ENCODE measurements around the gene CHST15.
"Not testable (repeated sequence)": the region's sequence is repeated elsewhere in the genome, so short reads cannot be mapped to it uniquely, and the experiment has no call there.

The CHST15 gene

DNA sequence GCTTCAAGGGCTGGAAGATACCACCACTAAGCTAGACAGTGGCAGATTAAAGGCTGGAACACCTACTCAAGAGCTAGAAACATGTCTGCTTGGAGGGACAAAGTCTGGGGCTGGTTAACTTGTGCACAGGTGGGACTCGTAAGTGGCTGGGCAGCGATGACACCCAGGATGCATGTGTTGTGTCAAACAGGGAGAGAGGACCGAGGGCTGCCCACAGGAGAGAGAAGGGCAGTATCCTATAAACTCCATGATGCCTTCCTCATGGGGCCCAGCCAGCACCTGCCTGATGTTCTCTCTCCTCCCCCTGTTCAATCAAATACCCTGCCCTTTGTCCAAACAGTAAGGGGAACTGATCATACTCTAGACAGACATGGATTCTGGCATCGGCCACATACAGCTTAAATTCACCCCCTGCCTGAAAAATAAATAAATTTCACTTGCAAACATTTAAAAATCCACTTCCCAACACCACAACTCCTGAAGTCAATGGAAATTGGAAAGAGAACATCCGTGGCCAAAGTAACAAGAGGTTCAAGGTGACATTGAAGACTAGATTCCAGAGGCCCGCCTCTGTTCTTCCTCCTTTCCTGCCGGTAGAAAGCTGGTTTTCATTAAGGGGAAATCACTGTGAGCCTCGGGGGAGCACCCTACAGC is 50.6 kb downstream of the CHST15 start:
- no peak for DNase-seq

DNA sequence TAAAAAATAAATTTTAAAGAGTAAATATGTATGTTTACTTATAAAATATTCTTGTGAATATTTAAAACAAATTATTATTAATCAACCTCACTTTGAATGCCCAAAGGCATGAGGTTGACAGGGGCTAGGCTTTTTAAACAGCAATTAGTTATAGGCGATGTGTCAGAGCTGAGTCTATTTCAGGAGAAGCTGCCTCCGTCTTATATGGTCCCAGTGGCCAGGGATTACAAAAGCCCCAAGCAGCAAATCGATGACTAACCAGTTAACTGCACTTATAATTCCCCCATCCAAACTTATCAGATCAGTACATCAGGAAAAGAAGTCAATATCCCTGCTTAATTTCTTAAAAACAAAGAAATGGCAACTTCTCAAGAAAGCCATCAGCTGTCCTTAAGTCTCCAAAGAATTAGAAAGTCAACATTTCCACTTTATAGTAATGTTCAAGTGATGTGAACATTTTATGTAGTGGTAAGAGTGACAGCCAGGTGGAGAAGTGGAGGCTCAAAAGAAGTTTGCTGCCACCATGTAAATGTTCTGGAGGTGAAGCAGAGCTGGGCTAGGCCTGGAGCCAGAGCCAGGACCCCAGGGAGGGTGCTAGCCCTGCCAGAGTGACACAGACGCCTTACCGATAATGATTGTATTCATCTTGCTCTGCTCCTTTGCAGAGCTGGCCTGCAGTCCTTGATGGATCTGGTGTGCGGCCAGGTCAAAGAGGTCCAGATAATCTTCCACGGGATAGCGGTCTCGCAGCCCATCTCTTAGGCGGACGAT is 51.5 kb downstream of the CHST15 start:
- no peak for DNase-seq

DNA sequence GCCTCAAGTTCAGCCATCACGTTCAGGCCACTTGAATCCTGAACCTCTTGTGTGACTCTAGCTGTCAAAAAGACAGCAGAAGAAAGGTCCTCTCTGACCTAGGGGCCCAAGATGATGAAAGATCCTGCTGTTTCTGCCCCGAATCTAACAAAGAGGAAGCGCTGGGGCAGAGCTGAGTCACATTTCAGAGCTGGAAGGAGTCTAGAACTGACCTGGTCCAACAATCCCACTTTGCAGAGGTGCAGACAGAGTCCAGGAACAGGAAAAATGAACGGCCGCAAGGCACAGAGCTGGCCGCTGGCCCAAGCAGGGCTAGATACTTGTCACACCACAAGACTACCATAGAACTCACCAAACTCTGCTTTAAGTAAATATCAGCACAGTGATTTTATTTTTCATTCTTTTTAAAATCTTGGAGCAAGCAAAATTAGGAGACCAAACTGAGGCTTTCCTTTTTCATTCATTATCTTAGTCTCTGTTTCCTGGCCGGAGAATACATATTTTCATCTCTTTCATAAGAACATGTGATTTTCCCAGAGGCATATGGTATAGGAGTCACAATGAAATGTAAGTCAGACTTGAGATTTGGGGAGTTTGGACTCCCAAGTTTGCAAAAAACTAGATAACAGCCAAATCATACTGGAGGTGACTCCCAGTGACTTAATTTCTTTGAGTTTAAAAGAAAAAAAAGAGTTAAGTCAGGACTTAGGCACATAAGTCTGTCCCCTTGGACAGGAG is 52.8 kb downstream of the CHST15 start:
- DNase-seq: no peak

DNA sequence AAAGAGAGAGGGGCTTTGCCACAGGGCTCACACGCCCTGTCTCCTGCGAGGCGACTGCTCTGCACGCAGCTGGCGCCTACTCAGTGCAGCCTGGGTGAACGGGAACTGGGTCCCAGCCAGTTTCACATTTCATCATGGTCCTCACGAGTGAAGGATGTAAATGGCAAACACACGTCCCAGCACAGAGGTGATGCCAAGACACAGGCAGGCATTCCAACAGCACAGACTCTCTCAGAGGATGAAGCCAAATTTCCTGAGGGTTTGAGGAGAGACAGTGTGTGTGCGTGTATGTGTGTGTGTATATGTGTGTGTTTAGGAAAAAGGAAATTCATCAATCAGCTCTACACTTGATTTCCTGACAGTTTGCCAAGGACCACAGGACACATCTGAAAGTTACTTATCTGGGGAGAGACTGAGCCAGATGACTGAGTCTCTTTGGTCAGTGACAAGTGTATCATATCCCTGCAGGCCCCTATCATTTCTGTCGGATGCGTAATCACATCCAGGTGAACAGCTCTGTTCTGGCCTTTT is 53.9 kb downstream of the CHST15 start:
- no peak for DNase-seq

DNA sequence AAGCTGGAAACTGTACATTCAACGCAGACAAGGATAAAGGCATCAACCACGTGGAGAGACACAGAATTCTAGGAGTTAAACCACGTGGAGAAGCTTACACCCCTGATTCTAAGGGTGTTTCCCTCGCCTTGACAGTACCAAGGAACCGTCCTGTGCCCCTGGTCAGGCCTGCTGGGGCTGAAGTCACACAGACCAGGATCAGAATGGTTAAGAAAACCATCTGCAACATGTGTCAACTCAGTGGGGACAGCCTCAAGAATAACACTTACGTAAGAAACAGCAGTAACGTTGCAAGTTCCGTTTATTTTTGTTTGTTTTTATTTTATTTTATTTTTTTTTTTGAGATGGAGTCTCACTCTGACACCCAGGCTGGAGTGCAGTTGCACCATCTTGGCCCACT is 55.6 kb downstream of the CHST15 start:
- no peak for DNase-seq

DNA sequence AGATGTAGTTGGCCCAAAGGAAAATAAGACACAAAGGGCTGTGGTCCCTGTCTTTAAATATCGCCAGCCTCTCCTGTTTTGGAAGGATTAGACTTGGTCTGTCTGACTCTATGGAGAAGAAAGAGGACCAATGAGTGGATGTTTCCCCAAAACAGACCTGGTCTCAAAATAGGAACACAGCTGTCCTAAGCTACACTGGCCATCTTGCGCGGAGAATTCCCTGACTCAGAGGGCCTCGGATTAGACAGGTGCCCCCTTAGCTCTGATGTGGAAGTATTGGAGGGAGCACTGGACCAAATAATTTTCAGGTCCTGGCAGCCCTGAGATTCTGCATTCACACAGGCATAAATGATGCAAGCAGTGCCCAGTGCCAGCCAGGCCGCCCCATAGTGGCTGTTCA is 56.1 kb downstream of the CHST15 start:
- DNase-seq: no peak

DNA sequence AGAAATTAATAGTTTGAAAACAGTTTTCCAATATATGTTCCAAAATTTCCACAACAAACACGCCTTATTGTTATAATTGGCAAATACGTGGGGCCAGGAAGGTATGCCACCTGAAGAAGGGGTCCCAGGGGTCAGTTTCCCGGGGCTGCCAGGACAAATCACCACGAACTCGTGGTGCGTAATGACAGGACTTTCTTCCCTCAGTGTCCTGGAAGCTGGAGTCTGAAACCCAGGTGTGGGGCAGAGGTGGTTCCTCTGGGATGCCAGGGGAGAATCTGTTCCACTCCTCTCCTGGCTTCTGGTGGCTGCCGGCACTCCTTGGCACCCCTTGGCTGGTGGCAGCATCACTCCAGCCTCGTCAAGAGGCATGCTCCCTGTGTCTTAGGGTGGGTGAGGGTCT is 56.7 kb downstream of the CHST15 start:
- DNase-seq: no peak

DNA sequence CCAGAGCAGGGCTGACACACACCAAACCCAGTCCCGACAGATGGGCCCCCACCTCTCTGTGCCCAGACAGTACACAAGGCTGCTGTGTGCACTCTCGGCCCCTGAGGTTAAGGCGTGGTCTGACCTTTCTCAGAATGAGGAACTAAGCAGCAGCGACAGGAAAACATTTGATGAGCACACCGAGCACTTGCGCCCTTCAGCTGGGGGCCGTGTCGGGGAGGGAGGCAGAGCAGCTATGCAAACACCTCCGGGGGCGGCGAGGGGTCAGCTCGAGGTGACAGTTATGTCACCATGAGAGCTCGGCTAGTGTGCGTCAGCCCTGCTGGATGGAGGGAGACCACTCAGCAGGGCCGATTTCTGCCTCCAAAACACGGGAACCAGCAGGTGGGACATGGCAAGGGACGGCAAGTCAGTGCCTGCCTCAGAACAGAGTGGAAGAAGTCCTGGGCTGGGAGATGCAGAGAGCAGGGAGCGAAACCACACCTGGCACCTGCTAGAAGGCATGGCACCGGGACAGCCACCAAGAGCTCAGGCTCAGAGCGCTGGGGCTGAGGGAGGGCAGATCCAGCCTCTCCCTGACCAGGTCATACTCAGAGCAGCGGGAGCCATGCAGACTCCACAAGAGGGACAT is 57.4 kb downstream of the CHST15 start:
- DNase-seq: no peak

DNA sequence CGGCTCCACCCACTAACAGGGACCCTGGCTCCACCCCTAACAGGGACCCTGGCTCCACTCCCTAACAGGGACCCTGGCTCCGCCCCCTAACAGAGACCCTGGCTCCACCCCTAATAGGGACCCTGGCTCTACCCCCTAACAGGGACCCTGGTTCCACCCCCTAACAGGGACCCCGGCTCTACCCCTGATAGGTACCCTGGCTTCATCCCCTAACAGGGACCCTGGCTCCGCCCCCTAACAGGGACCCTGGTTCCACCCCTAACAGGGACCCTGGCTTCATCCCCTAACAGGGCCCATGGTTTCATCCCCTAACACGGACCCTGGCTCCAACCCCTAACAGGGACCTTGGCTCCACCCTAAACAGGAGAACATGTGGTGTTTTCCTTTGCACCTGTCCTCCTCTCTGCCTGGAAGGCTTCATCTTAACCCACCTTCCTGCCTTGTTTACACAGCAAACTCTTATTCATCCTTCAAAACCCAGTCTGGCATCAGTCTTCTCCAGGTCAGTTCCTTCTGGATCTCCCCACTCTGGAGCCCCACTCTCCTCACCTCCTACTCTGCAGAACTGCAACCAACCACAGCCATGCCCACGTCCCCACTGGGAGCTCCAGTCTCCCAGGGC is 58.0 kb downstream of the CHST15 start:
- DNase-seq: no peak

DNA sequence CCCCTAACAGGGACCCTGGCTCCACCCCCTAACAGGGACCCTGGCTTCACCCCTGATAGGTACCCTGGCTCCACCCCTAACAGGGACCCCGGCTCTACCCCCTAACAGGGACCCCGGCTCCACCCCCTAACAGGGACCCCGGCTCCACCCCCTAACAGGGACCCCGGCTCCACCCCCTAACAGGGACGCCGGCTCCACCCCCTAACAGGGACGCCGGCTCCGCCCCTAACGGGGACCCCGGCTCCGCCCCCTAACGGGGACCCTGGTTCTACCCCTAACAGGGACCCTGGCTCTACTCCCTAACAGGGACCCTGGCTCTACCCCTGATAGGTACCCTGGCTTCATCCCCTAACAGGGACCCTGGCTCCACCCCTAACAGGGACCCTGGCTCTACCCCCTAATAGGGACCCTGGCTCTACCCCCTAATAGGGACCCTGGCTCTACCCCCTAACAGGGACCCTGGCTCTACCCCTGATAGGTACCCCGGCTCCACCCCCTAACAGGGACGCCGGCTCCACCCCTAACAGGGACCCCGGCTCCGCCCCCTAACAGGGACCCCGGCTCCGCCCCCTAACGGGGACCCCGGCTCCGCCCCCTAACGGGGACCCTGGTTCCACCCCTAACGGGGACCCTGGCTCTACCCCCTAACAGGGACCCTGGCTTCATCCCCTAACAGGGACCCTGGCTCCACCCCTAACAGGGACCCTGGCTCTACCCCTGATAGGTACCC is 58.7 kb downstream of the CHST15 start:
- not testable (repeated sequence) for DNase-seq

DNA sequence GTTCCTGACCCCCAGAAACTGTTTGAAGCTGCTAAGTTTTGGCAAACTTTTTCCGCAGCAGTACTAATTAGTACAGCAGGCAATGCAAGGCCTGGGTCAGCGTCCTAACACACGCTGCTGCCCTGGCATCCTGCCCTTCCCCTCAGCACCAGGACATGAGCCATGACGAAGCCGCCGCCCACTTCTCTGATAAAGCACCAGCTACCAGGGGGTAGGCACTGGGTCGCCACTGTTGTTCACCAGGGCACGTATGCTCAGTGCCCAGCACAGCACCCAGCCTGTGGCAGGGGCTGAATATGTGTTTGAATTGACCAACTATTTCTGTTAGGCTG is 59.5 kb downstream of the CHST15 start:
- DNase-seq: no peak

DNA sequence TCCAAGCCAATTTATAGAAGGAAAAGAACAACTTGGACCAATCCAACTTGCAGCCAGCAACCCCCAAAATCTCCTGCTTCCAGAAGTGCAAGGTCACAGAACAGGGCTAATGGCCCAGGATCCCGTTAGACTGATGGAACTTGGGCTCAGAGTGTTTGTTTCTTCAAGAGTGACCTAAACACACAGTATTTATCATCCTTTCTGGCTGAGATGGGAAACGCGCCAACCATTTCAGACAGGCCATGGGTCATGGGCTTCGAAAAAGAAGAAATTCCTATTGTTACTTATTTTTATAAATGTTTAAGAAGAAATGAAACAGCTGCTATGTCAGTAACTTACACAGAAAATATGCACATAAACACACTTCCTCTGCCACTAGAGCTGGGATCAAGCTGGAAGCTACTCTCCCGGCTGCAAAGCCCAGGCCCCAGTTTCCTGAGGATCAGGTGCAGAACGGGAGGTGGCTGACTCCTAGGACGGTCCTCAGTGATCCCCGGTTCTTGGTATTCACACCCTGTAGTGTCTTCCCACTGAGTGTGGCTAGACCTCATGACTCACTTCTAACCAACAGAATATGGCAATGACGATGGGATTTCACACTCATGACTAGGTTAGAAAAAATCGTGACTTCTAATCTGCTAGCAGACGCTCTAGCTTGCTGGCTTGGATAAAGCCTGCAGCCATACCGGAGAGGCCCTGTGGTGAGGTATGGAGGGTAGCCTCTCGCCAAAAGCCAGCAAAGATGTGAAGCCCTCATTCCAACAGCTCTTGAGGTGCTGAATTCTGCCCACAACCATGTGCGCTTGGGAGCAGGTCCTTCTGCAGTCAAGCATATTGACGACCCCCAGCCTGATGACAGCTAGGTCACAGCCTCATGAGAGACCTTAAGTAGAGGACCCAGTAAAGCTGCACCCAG is 60.2 kb downstream of the CHST15 start:
- no peak for DNase-seq

DNA sequence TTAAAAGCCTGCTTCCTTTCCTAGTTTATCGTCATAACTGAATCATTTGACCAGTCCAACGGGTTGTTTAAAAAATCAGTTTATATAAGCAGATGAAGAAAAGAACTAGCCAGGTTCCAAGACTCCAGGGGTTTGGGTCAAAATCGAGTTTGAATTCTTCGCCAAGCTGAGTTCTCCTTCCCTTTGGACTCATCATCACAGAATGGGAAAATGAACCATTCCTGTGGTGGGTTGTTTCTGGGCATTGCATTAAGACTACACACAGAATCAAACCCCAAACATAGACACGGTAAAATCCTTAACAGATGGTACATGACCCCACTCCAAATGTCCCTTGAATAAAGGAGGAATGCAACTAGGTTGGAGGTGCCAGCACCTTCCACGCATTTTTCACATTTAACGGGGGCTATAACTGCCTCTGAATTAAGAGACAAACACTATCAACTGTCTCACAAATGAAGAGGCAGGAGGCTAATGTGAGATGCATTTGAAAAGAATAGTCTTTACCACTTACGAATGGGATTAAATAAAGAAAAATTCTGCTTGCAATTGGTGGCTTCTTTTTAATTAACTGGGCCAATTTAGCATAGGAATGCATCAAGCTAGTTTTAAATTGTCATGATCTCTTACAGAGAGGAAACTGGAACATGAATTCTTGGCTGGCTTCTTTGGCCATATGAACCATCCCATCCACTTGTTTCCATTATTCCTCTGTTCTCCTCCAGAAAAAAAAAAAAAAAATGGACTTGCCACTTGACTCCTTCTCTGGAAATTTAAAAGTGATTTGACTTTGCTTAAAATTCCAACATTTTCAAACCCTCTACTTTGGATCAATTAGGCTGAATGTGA is 61.1 kb downstream of the CHST15 start:
- no peak for DNase-seq

DNA sequence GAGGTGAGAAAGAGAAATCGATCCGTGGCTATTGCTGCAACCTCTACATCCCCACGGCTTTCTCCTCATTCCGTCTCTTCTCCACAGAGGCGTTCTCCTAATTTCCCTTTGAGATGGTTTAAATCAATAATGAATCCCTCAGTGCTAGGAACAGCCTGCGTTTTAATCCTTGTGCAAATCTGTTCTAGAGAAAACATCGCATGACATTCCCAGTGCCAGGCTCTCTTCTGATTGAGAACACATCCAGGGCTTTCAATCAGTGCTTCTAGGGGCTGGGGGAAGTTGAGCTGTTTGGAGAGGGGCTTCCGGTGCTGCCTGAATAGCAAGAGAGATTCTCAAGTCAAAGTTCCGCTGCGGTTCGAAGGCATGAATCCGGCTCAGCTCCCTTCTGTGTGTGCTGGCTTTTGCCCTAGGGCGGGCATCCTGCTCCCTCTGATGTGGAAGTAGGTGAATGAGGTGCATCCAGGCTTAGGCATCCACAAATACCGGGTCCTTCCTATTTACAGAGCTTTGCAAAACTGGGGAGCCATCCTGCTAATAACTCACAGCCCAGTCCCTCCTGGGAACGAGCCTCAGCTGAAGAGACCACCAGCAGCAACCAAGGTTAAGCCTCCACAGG is 62.8 kb downstream of the CHST15 start:
- DNase-seq: no peak

DNA sequence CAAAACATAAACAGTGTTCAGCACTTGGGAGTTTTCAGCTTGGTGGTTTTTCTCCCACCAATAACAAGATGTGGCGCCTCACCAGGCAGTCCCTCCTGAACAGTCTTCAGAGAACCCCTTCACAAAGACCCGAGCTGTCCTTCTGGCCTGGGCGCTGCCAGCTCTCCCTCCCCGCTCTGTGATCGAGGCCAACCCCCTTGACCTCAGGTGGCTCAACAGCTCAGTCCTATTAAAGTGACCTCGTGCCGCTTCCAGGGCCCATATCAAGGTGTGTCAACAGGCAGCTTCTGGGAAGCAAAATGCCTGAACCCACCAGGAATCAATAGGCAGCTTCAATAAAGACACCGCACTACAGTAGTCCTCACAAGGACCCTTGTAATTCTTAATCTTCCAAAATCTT is 63.3 kb downstream of the CHST15 start:
- no peak for DNase-seq

DNA sequence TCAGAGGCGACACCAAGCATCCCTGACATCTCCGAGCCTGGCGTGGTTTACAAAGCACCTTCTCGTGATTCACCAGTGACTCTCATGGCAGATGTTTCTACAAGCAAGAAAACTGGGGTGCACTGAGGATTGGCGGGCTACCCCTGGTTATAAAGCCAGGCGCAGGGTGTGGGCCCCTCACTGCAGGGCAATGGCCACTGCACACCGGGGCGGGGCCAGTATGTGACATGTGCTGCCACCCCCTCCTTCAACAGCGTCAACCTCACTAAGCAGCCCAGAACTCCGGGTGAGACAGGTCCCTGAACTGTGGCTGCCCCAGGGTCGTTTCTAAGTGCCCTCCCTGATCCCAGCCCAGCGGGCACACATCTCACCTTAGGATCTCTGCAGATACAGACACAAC is 63.8 kb downstream of the CHST15 start:
- no peak for DNase-seq

DNA sequence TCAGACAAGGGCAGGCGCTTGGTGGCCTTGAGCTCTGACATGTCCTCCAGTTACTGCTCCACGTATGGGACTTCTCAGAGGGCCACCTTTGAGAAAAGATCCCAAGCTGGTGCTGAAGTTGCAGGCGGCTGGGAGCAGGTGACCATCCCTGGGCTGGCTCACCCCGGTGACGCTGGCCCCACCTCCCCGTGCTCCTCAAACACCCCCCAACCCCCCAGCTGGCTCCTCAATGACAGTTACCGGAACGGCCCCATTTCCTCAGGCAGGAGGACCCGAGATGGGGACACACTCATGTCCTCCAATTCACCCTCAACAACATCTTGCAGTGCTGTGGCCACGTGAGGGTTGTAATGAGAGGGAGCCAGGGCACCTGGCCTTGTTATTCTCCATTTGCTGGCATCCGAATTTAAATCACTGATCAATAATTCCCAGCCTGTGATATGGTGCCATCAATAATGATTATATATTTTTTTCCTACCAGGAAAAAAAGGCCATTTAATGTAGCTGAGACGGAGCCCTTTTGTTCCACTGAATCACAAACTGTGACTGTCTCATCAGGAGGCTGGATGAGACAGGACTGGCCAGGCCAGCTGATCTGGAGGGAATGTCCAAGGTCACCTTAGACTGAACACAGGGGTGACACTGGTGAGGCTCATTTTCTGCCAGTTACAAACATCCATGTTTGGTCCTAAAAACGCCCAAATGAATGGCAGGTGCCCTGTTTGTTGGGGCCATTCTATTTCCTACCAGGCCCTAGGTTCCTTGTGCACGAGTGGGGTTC is 64.5 kb downstream of the CHST15 start:
- DNase-seq: no peak

DNA sequence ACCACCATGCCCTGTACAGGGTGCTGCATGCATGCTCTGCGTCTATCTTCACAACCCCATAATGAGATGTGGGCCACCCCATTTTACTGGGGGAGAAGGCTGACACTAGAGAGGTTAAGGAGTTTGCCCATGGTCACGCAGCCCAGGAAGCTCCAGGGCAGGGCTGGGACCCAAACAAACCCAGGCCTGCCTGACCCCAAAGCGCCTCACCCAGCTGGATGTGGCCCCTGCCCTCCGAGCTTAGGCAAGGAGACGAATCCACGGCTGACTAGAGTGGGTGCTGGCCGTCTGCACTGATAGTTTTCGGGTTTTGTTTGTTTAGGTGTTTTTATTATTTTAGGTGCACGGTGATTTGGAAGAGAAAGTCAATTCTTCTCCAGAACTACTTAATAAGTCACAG is 65.7 kb downstream of the CHST15 start:
- no peak for DNase-seq

Data from islet precursor cell (in vitro differentiated cells).